SK-N-SH (cell line): ENCODE results near the gene FANCD2OS. TPM values are rescaled to one million over a fixed set of nuclear protein-coding genes. Genes with fewer than 3 reads are reported as not detected.

Experiments used
- CTCF ChIA-PET: fragments of 300-600, 350-600 bp; formaldehyde crosslinking; extraction: SDS; loops from one replicate; lab custom pipeline; 2021; lab: Yijun Ruan, JAX
- POLR2A ChIA-PET: fragments of 350-600 bp; sonication (Branson Sonifier 250); formaldehyde crosslinking; extraction: SDS; loops from one replicate; lab custom pipeline; 2020; ENCODE audit warnings: antibody characterized with exemption, inconsistent platforms; lab: Yijun Ruan, JAX
- DNase-seq: peaks from one replicate; pipeline ENCODE4 v3.0.0; 2012
- H2AFZ ChIP-seq: fragments of 200-600 bp; sonication (generic); 2 replicates; pipeline ENCODE4 v1.8.1; 2016; ENCODE audit warnings: antibody characterized with exemption, mild to moderate bottlenecking, low read depth
- H3F3A ChIP-seq: fragments of 200-600 bp; sonication (generic); replicated peaks from 2 replicates; pipeline ENCODE3; 2016; ENCODE audit warnings: antibody characterized with exemption, mild to moderate bottlenecking; ENCODE audit not compliant: insufficient read depth
- H3K27ac ChIP-seq, 2 experiments: fragments of 200-500 bp in 1 of 2; fragments of 200-600 bp in 1 of 2; sonication (Bioruptor generic) in 1 of 2; sonication (generic), shearing (Covaris generic) in 1 of 2; 2 replicates each; pipeline versions ENCODE4 v1.5.1 to v1.6.1; 2014 to 2016; ENCODE audit warnings: low read depth in 2 of 2, inconsistent platforms in 1 of 2, low read length in 1 of 2, mild to moderate bottlenecking in 1 of 2, mixed read lengths in 1 of 2
- H3K27me3 ChIP-seq: fragments of 200-600 bp; sonication (generic), shearing (Covaris generic); 2 replicates; pipeline ENCODE4 v1.6.1; 2016; ENCODE audit warnings: mixed run types; ENCODE audit not compliant: insufficient read depth
- H3K36me3 ChIP-seq, 2 experiments: fragments of 200-500 bp in 1 of 2; fragments of 200-600 bp in 1 of 2; sonication (Bioruptor generic) in 1 of 2; sonication (generic) in 1 of 2; replicated peaks in 1 of 2; 2 replicates each; pipeline versions ENCODE3 to v1.5.1; 2014 to 2016; ENCODE audit warnings: low read length in 1 of 2, mild to moderate bottlenecking in 1 of 2; ENCODE audit not compliant: insufficient read depth in 2 of 2, control insufficient read depth in 1 of 2
- H3K4me1 ChIP-seq, 2 experiments: fragments of 200-500 bp in 1 of 2; fragments of 200-600 bp in 1 of 2; sonication (Bioruptor generic) in 1 of 2; sonication (generic), shearing (Covaris generic) in 1 of 2; 2 replicates each; pipeline versions ENCODE4 v1.5.1 to v1.6.1; 2014 to 2016; ENCODE audit warnings: low read depth in 1 of 2, low read length in 1 of 2, mixed run types in 1 of 2; ENCODE audit not compliant: insufficient read depth in 2 of 2, control insufficient read depth in 1 of 2
- H3K4me2 ChIP-seq: fragments of 200-600 bp; sonication (generic), shearing (Covaris generic); 2 replicates; pipeline ENCODE4 v1.6.1; 2017; ENCODE audit warnings: mixed run types
- H3K4me3 ChIP-seq, 2 experiments: fragments of 200-500 bp in 1 of 2; fragments of 200-600 bp in 1 of 2; sonication (Bioruptor generic) in 1 of 2; sonication (generic), shearing (Covaris generic) in 1 of 2; 2 replicates each; pipeline versions ENCODE4 v1.5.1 to v1.8.1; 2014 to 2016; ENCODE audit warnings: low read depth in 2 of 2, inconsistent platforms in 1 of 2, low read length in 1 of 2, mild to moderate bottlenecking in 1 of 2, mixed read lengths in 1 of 2, moderate library complexity in 1 of 2
- H3K79me2 ChIP-seq: fragments of 200-600 bp; sonication (generic); 2 replicates; pipeline ENCODE4 v1.8.1; 2017; ENCODE audit warnings: mild to moderate bottlenecking; ENCODE audit not compliant: insufficient read depth
- H3K9ac ChIP-seq: fragments of 200-600 bp; sonication (generic); 2 replicates; pipeline ENCODE4 v1.6.1; 2017; ENCODE audit warnings: mixed run types
- H3K9me2 ChIP-seq: fragments of 200-600 bp; sonication (generic); 2 replicates; pipeline ENCODE4 v1.6.1; 2017; ENCODE audit warnings: mixed run types
- H3K9me3 ChIP-seq: fragments of 200-600 bp; sonication (generic); 2 replicates; pipeline ENCODE4 v1.6.1; 2017; ENCODE audit warnings: mixed run types, mild to moderate bottlenecking, moderate library complexity
- H4K20me1 ChIP-seq: fragments of 200-600 bp; sonication (generic); 2 replicates; pipeline ENCODE4 v1.6.1; 2017; ENCODE audit warnings: mild to moderate bottlenecking, mixed run types; ENCODE audit not compliant: insufficient read depth
- CHD2 ChIP-seq: fragments of 150-350 bp; IDR thresholded peaks from 2 replicates; pipeline ENCODE4 v1.6.1; 2018; ENCODE audit warnings: low read length; ENCODE audit not compliant: partially characterized antibody
- EZH2phosphoT487 ChIP-seq: fragments of 200-600 bp; sonication (generic); IDR thresholded peaks from 2 replicates; pipeline ENCODE4 v1.6.1; 2017; ENCODE audit warnings: low read depth, mixed run types, mild to moderate bottlenecking, antibody characterized with exemption, moderate library complexity, borderline replicate concordance
- FOSL2 ChIP-seq: IDR thresholded peaks from 2 replicates; pipeline ENCODE4 v1.4.0; 2012; ENCODE audit warnings: low read depth, mild to moderate bottlenecking, moderate library complexity, borderline replicate concordance
- FOXM1 ChIP-seq: IDR thresholded peaks from 2 replicates; pipeline ENCODE4 v1.4.0; 2012; ENCODE audit warnings: low read depth, mild to moderate bottlenecking
- GABPA ChIP-seq: IDR thresholded peaks from 2 replicates; pipeline ENCODE4 v1.4.0; 2012; ENCODE audit warnings: low read depth, mild to moderate bottlenecking
- GATA2 ChIP-seq: sonication (generic); formaldehyde crosslinking; IDR thresholded peaks from 2 replicates; pipeline ENCODE4 v1.5.0; 2020; ENCODE audit warnings: mild to moderate bottlenecking, missing genetic modification reagents
- JUND ChIP-seq: IDR thresholded peaks from 2 replicates; pipeline ENCODE4 v1.4.0; 2012
- MXI1 ChIP-seq: IDR thresholded peaks from 2 replicates; pipeline ENCODE4 v1.6.1; 2012; ENCODE audit warnings: mild to moderate bottlenecking, low read depth, low read length, improper control_type of control experiment
- NRF1 ChIP-seq: IDR thresholded peaks from 2 replicates; pipeline ENCODE4 v1.6.1; 2012; ENCODE audit warnings: low read depth, mild to moderate bottlenecking, low read length
- RCOR1 ChIP-seq: fragments of 150-350 bp; IDR thresholded peaks from 2 replicates; pipeline ENCODE4 v1.6.1; 2017; ENCODE audit warnings: antibody characterized with exemption, low read length
- SIN3A ChIP-seq: IDR thresholded peaks from 2 replicates; pipeline ENCODE4 v1.6.1; 2012; ENCODE audit warnings: low read depth, mild to moderate bottlenecking, low read length, moderate library complexity, borderline replicate concordance
- TCF12 ChIP-seq: IDR thresholded peaks from 2 replicates; pipeline ENCODE4 v1.4.0; 2012
- YY1 ChIP-seq: IDR thresholded peaks from 2 replicates; pipeline ENCODE4 v1.4.0; 2012; ENCODE audit warnings: low read depth, mild to moderate bottlenecking
- WGBS: methylation state at CpG from one replicate; pipeline ENCODE4 v1.1.6; 2017; ENCODE audit warnings: low lambda C conversion rate; 5-methylcytosine and 5-hydroxymethylcytosine counted together
- polyA plus RNA-seq, 3 experiments: library from polyadenylated mRNA; depleted of rRNA; stranded (reverse); fragments of >200 nt; gene quantifications; 2 replicates each; pipeline ENCODE4 v1.2.3, GENCODE V29; 2012
- TF ChIP-seq, protein P1 (sequence below): IDR thresholded peaks from 2 replicates; pipeline ENCODE4 v1.4.0; 2012; ENCODE audit warnings: low read depth, borderline replicate concordance
- TF ChIP-seq, protein P2 (sequence below): fragments of 150-350 bp; IDR thresholded peaks from 2 replicates; pipeline ENCODE4 v1.6.1; 2017; ENCODE audit warnings: antibody characterized with exemption, low read length, low read depth, borderline replicate concordance
- TF ChIP-seq, protein P3 (sequence below): IDR thresholded peaks from 2 replicates; pipeline ENCODE4 v1.6.1; 2012; ENCODE audit warnings: mild to moderate bottlenecking, low read depth, low read length, moderate library complexity
- TF ChIP-seq, protein P4 (sequence below): fragments of 200-600 bp; sonication (generic); IDR thresholded peaks from 2 replicates; pipeline ENCODE4 v1.6.1; 2017; ENCODE audit warnings: antibody characterized with exemption, mild to moderate bottlenecking, moderate library complexity
- TF ChIP-seq, protein P5 (sequence below): IDR thresholded peaks from 2 replicates; pipeline ENCODE4; 2012

FANCD2OS gene
- polyA plus RNA-seq, 1 of the 3 experiments (the other 2 are of a cell fraction): not detected

DNA sequence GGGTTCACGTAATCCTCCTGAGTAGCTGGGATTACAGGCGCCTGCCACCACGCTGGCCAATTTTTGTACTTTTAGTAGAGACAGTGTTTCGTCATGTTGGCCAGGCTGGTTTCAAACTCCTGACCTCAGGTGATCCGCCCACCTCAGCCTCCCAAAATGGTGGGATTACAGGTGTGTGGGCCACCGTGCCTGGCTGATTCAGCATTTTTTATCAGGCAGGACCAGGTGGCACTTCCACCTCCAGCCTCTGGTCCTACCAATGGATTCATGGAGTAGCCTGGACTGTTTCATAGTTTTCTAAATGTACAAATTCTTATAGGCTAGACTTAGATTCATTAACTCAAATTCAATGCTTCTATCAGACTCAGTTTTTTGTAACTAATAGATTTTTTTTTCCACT lies 42.9 kb upstream of the FANCD2OS start:
- Histone ChIP-seq H3K9me3 (no peaks in the 10 kb centered on the region), H3K9ac (no peak overlapping the region), H3K4me2 (no peak overlapping the region), H3K27me3 (no peaks in the 10 kb centered on the region), H3K27ac (no peak overlapping the region), H3K4me3 (no peak overlapping the region), H4K20me1 (peaks cover 6% of the 10 kb centered on the region; the same call in 1 of the 2 replicates), H2AFZ (no peak overlapping the region), H3F3A (peaks cover 11% of the 10 kb centered on the region), H3K36me3 (peaks cover 18 to 48% of the 10 kb centered on the region in 2 experiments), H3K9me2 (no peaks in the 10 kb centered on the region), H3K4me1 (no peaks in the 10 kb centered on the region), H3K79me2 (peaks cover 48% of the 10 kb centered on the region)
- TF ChIP-seq FOXM1 (no peak), RCOR1 (no peak)
- TF ChIP-seq, protein P1, sequence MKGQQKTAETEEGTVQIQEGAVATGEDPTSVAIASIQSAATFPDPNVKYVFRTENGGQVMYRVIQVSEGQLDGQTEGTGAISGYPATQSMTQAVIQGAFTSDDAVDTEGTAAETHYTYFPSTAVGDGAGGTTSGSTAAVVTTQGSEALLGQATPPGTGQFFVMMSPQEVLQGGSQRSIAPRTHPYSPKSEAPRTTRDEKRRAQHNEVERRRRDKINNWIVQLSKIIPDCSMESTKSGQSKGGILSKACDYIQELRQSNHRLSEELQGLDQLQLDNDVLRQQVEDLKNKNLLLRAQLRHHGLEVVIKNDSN: no peak
- ChIA-PET CTCF (no interaction called here), POLR2A (no interaction called here)
- 80% methylated on average over 5 of the region's 6 CpGs for WGBS
- DNase-seq: no peak

GRCh38 chr3:10149226-10149625 lies 41.2 kb upstream of the FANCD2OS start:
- Histone ChIP-seq H3K9ac (no peak overlapping the region), H3K4me1 (no peaks in the 10 kb centered on the region), H3K9me3 (no peaks in the 10 kb centered on the region), H3K27ac (no peak overlapping the region), H3K4me2 (no peak overlapping the region), H3K9me2 (no peaks in the 10 kb centered on the region), H2AFZ (no peak overlapping the region), H3K4me3 (no peak overlapping the region), H3K36me3 (peaks cover 18 to 56% of the 10 kb centered on the region in 2 experiments), H4K20me1 (peaks cover 20% of the 10 kb centered on the region), H3K27me3 (no peaks in the 10 kb centered on the region), H3F3A (no peaks in the 10 kb centered on the region), H3K79me2 (peaks cover 66% of the 10 kb centered on the region)
- ChIA-PET POLR2A (no interaction called here), CTCF (interaction anchor here (1.1 kb wide), 1 partner anchor 137 kb away, joined by 3 read pairs; no protein-coding TSS in a partner anchor)
- TF ChIP-seq TCF12: no peak
- no peak for TF ChIP-seq GABPA
- TF ChIP-seq NRF1: no peak
- no peak for TF ChIP-seq JUND
- TF ChIP-seq, protein P2, sequence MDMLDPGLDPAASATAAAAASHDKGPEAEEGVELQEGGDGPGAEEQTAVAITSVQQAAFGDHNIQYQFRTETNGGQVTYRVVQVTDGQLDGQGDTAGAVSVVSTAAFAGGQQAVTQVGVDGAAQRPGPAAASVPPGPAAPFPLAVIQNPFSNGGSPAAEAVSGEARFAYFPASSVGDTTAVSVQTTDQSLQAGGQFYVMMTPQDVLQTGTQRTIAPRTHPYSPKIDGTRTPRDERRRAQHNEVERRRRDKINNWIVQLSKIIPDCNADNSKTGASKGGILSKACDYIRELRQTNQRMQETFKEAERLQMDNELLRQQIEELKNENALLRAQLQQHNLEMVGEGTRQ: no peak
- TF ChIP-seq MXI1: no peak
- no peak for TF ChIP-seq SIN3A
- no peak for TF ChIP-seq YY1
- TF ChIP-seq, protein P3, sequence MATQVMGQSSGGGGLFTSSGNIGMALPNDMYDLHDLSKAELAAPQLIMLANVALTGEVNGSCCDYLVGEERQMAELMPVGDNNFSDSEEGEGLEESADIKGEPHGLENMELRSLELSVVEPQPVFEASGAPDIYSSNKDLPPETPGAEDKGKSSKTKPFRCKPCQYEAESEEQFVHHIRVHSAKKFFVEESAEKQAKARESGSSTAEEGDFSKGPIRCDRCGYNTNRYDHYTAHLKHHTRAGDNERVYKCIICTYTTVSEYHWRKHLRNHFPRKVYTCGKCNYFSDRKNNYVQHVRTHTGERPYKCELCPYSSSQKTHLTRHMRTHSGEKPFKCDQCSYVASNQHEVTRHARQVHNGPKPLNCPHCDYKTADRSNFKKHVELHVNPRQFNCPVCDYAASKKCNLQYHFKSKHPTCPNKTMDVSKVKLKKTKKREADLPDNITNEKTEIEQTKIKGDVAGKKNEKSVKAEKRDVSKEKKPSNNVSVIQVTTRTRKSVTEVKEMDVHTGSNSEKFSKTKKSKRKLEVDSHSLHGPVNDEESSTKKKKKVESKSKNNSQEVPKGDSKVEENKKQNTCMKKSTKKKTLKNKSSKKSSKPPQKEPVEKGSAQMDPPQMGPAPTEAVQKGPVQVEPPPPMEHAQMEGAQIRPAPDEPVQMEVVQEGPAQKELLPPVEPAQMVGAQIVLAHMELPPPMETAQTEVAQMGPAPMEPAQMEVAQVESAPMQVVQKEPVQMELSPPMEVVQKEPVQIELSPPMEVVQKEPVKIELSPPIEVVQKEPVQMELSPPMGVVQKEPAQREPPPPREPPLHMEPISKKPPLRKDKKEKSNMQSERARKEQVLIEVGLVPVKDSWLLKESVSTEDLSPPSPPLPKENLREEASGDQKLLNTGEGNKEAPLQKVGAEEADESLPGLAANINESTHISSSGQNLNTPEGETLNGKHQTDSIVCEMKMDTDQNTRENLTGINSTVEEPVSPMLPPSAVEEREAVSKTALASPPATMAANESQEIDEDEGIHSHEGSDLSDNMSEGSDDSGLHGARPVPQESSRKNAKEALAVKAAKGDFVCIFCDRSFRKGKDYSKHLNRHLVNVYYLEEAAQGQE: no peak
- no peak for TF ChIP-seq EZH2phosphoT487
- no peak for TF ChIP-seq CHD2
- no peak for TF ChIP-seq FOSL2
- TF ChIP-seq, protein P4, sequence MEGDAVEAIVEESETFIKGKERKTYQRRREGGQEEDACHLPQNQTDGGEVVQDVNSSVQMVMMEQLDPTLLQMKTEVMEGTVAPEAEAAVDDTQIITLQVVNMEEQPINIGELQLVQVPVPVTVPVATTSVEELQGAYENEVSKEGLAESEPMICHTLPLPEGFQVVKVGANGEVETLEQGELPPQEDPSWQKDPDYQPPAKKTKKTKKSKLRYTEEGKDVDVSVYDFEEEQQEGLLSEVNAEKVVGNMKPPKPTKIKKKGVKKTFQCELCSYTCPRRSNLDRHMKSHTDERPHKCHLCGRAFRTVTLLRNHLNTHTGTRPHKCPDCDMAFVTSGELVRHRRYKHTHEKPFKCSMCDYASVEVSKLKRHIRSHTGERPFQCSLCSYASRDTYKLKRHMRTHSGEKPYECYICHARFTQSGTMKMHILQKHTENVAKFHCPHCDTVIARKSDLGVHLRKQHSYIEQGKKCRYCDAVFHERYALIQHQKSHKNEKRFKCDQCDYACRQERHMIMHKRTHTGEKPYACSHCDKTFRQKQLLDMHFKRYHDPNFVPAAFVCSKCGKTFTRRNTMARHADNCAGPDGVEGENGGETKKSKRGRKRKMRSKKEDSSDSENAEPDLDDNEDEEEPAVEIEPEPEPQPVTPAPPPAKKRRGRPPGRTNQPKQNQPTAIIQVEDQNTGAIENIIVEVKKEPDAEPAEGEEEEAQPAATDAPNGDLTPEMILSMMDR: no peak
- TF ChIP-seq, protein P5, sequence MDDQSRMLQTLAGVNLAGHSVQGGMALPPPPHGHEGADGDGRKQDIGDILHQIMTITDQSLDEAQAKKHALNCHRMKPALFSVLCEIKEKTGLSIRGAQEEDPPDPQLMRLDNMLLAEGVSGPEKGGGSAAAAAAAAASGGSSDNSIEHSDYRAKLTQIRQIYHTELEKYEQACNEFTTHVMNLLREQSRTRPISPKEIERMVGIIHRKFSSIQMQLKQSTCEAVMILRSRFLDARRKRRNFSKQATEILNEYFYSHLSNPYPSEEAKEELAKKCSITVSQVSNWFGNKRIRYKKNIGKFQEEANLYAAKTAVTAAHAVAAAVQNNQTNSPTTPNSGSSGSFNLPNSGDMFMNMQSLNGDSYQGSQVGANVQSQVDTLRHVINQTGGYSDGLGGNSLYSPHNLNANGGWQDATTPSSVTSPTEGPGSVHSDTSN: no peak
- TF ChIP-seq RCOR1: no peak
- no peak for TF ChIP-seq GATA2 (CRISPR knock-in tag)
- DNase-seq: no peak
- WGBS: 92% methylated on average over 7 of the region's 8 CpGs
